Muscle layer of colon (tissue), 2 donors: Measurements from ENCODE around the gene ENTPD5.
"Not testable (repeated sequence)": the region's sequence is repeated elsewhere in the genome, so short reads cannot be mapped to it uniquely, and the experiment has no call there.

Experiments used
- H3K27ac ChIP-seq: one replicate; pipeline ENCODE4 v1.7.0; 2013; ENCODE audit warnings: low read depth, mild to moderate bottlenecking, low read length, moderate library complexity
- H3K27me3 ChIP-seq, 2 donors: one replicate each; pipeline ENCODE4 v1.7.0; 2013; ENCODE audit warnings: low read length in 2 of 2, mild to moderate bottlenecking in 2 of 2; ENCODE audit not compliant: insufficient read depth in 2 of 2, control insufficient read depth in 1 of 2
- H3K36me3 ChIP-seq: one replicate; pipeline ENCODE4 v1.7.0; 2013; ENCODE audit warnings: mild to moderate bottlenecking, low read length; ENCODE audit not compliant: insufficient read depth
- H3K4me1 ChIP-seq: one replicate; pipeline ENCODE4 v1.7.0; 2013; ENCODE audit warnings: mild to moderate bottlenecking, low read length; ENCODE audit not compliant: insufficient read depth
- H3K4me3 ChIP-seq, 2 donors: one replicate each; pipeline ENCODE4 v1.7.0; 2013; ENCODE audit warnings: low read length in 2 of 2, low read depth in 1 of 2, mild to moderate bottlenecking in 1 of 2, moderate library complexity in 1 of 2
- H3K9ac ChIP-seq: one replicate; pipeline ENCODE4 v1.7.0; 2013; ENCODE audit warnings: low read length
- H3K9me3 ChIP-seq: one replicate; pipeline ENCODE4 v1.7.0; 2013; ENCODE audit warnings: mild to moderate bottlenecking, low read length
- donor health status: abdominal sarcoma.
- donor health status: Adenocarcinoma of cecum.

The ENTPD5 gene

GRCh38 chr14:74035556-74035955 lies 16.5 kb upstream of the ENTPD5 start:
- Histone ChIP-seq H3K4me1 (no peaks in the 10 kb centered on the region), H3K9me3 (no peaks in the 10 kb centered on the region), H3K4me3 (no peak overlapping the region), H3K27ac (no peak overlapping the region), H3K36me3 (peaks cover 4% of the 10 kb centered on the region), H3K27me3 (no peaks in the 10 kb centered on the region), H3K9ac (no peak overlapping the region)

- no peak overlapping the region for H3K27ac ChIP-seq
- H3K4me3 ChIP-seq: no peak overlapping the region
- H3K4me1 ChIP-seq: no peaks in the 10 kb centered on the region
- H3K9ac ChIP-seq: no peak overlapping the region
- no peaks in the 10 kb centered on the region for H3K9me3 ChIP-seq
- peaks cover 4% of the 10 kb centered on the region for H3K36me3 ChIP-seq
- no peaks in the 10 kb centered on the region for H3K27me3 ChIP-seq
Measured at GRCh38 chr14:74034572-74034971, 15.5 kb upstream of the ENTPD5 start.

- Histone ChIP-seq H3K27me3 (no peaks in the 10 kb centered on the region), H3K4me1 (no peaks in the 10 kb centered on the region), H3K4me3 (no peak overlapping the region), H3K36me3 (peaks cover under 1% of the 10 kb centered on the region), H3K27ac (no peak overlapping the region), H3K9ac (no peak overlapping the region), H3K9me3 (no peaks in the 10 kb centered on the region)
Measured at GRCh38 chr14:74029136-74029535, 10.0 kb upstream of the ENTPD5 start.

GRCh38 chr14:74022346-74022745 lies 3.3 kb upstream of the ENTPD5 start:
- no peak overlapping the region for H3K27ac ChIP-seq
- no peaks in the 10 kb centered on the region for H3K27me3 ChIP-seq
- H3K9ac ChIP-seq: no peak overlapping the region
- no peaks in the 10 kb centered on the region for H3K9me3 ChIP-seq
- H3K4me3 ChIP-seq: no peak overlapping the region
- H3K4me1 ChIP-seq: peaks cover 6% of the 10 kb centered on the region
- H3K36me3 ChIP-seq: no peaks in the 10 kb centered on the region

GRCh38 chr14:74019408-74020137 lies 485 bp upstream of the ENTPD5 start:
- H3K36me3 ChIP-seq: no peaks in the 10 kb centered on the region
- peak overlapping the region; percentile 89 for H3K9ac ChIP-seq
- H3K9me3 ChIP-seq: no peaks in the 10 kb centered on the region
- H3K27ac ChIP-seq: peak overlapping the region; percentile 81
- H3K27me3 ChIP-seq: no peaks in the 10 kb centered on the region
- H3K4me3 ChIP-seq: peak overlapping the region; percentile 52 to 88
- peaks cover 6% of the 10 kb centered on the region for H3K4me1 ChIP-seq

- Histone ChIP-seq H3K9ac (peak overlapping the region; percentile 62), H3K36me3 (no peaks in the 10 kb centered on the region), H3K9me3 (no peaks in the 10 kb centered on the region), H3K4me1 (peaks cover 6% of the 10 kb centered on the region), H3K27ac (peak overlapping the region; percentile 94), H3K4me3 (peak overlapping the region; percentile 71 to 88), H3K27me3 (no peaks in the 10 kb centered on the region)
Measured at GRCh38 chr14:74018174-74018585, 908 bp downstream of the ENTPD5 start.

- no peaks in the 10 kb centered on the region for H3K27me3 ChIP-seq
- no peak overlapping the region for H3K27ac ChIP-seq
- H3K36me3 ChIP-seq: peaks cover 6% of the 10 kb centered on the region
- peaks cover 6% of the 10 kb centered on the region for H3K4me1 ChIP-seq
- no peak overlapping the region for H3K9ac ChIP-seq
- no peaks in the 10 kb centered on the region for H3K9me3 ChIP-seq
- H3K4me3 ChIP-seq: no peak overlapping the region
Measured at GRCh38 chr14:74015963-74016362, 3.1 kb downstream of the ENTPD5 start.

GRCh38 chr14:74015176-74015575 lies 3.9 kb downstream of the ENTPD5 start:
- no peak overlapping the region for H3K27ac ChIP-seq
- H3K4me3 ChIP-seq: no peak overlapping the region
- no peaks in the 10 kb centered on the region for H3K27me3 ChIP-seq
- H3K9ac ChIP-seq: no peak overlapping the region
- H3K4me1 ChIP-seq: peaks cover 6% of the 10 kb centered on the region
- H3K9me3 ChIP-seq: no peaks in the 10 kb centered on the region
- peaks cover 9% of the 10 kb centered on the region for H3K36me3 ChIP-seq

GRCh38 chr14:74014299-74014698 lies 4.8 kb downstream of the ENTPD5 start:
- no peaks in the 10 kb centered on the region for H3K4me1 ChIP-seq
- H3K9me3 ChIP-seq: no peaks in the 10 kb centered on the region
- no peaks in the 10 kb centered on the region for H3K27me3 ChIP-seq
- no peak overlapping the region for H3K9ac ChIP-seq
- no peak overlapping the region for H3K4me3 ChIP-seq
- H3K36me3 ChIP-seq: peaks cover 10% of the 10 kb centered on the region
- H3K27ac ChIP-seq: no peak overlapping the region

GRCh38 chr14:74008843-74009499 lies 10.1 kb downstream of the ENTPD5 start:
- H3K4me1 ChIP-seq: no peaks in the 10 kb centered on the region
- peaks cover 20% of the 10 kb centered on the region for H3K36me3 ChIP-seq
- no peaks in the 10 kb centered on the region for H3K9me3 ChIP-seq
- H3K4me3 ChIP-seq: no peak overlapping the region
- H3K9ac ChIP-seq: no peak overlapping the region
- H3K27me3 ChIP-seq: no peaks in the 10 kb centered on the region
- no peak overlapping the region for H3K27ac ChIP-seq

GRCh38 chr14:74005664-74006063 lies 13.4 kb downstream of the ENTPD5 start:
- not testable (repeated sequence) for H3K27me3 ChIP-seq, H3K4me1 ChIP-seq, H3K9ac ChIP-seq, H3K27ac ChIP-seq, H3K4me3 ChIP-seq, H3K9me3 ChIP-seq
- H3K36me3 ChIP-seq: peaks cover 11% of the 10 kb centered on the region

GRCh38 chr14:73998726-73999125 lies 20.4 kb downstream of the ENTPD5 start:
- no peaks in the 10 kb centered on the region for H3K27me3 ChIP-seq
- peaks cover 7% of the 10 kb centered on the region for H3K36me3 ChIP-seq
- no peak overlapping the region for H3K27ac ChIP-seq

More at GRCh38 chr14:73998726-73999125, 20.4 kb downstream of the ENTPD5 start:
- no peaks in the 10 kb centered on the region for H3K9me3 ChIP-seq
- no peak overlapping the region for H3K9ac ChIP-seq
- no peak overlapping the region for H3K4me3 ChIP-seq
- no peaks in the 10 kb centered on the region for H3K4me1 ChIP-seq
